ENCODE results near the gene PDILT.

The PDILT gene

DNA sequence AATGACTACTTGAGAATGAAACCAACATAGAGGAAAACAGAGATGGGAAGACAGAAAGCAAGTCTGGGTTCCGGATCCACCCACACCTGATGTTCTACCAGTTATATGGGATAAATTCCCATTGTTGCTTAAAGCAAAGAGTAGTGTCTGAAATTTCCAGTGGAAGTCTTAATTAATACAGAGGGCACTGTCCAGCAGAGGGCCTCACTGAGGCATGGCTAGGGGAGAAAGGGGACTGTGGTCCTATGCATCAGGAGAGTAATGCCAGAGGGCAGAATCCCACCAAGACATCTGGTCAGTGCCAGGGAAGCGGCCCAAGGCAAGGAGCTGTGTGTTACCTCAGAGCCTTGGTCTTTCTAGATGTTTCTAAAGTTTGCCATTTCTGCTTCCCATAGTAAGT is 44.5 kb downstream of the PDILT start:
- TF ChIP-seq, protein P1, sequence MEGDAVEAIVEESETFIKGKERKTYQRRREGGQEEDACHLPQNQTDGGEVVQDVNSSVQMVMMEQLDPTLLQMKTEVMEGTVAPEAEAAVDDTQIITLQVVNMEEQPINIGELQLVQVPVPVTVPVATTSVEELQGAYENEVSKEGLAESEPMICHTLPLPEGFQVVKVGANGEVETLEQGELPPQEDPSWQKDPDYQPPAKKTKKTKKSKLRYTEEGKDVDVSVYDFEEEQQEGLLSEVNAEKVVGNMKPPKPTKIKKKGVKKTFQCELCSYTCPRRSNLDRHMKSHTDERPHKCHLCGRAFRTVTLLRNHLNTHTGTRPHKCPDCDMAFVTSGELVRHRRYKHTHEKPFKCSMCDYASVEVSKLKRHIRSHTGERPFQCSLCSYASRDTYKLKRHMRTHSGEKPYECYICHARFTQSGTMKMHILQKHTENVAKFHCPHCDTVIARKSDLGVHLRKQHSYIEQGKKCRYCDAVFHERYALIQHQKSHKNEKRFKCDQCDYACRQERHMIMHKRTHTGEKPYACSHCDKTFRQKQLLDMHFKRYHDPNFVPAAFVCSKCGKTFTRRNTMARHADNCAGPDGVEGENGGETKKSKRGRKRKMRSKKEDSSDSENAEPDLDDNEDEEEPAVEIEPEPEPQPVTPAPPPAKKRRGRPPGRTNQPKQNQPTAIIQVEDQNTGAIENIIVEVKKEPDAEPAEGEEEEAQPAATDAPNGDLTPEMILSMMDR (conservative IDR thresholded peaks at IDR 0.05): no peak; the same call in 1 of the 2 replicates
- H3K27ac ChIP-seq: no peak overlapping the region

DNA sequence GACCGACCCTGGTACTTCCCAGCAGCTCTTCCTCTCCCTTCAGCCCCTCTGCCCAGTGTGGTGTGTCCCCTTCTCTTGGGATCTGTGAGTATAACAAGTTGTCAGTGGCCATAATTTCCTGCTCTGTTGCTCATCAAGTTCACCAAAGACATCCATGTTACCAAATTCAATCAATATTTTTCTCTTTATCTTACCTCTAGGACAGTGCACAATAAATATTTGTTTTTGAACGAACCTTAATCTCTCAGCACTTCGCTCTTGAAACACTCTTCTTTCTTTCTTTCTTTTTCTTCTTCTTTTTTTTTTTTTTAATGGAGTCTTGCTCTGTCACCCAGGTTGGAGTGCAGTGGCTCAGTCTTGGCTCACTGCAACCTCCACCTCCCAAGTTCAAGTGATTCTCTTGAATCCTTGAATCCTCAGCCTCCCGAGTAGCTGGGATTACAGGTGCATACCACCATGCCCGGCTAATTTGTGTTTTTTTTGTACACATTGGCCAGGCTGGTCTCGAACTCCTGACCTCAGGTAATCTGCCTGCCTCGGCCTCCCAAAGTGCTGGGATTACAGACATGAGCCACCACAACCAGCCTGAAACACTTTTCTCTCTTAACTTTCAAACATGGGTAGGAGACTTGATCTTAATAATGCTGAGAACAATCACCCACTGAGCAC is 49.3 kb downstream of the PDILT start:
- TF ChIP-seq, protein P1 (conservative IDR thresholded peaks at IDR 0.05): no peak
- H3K27ac ChIP-seq: no peak overlapping the region

DNA sequence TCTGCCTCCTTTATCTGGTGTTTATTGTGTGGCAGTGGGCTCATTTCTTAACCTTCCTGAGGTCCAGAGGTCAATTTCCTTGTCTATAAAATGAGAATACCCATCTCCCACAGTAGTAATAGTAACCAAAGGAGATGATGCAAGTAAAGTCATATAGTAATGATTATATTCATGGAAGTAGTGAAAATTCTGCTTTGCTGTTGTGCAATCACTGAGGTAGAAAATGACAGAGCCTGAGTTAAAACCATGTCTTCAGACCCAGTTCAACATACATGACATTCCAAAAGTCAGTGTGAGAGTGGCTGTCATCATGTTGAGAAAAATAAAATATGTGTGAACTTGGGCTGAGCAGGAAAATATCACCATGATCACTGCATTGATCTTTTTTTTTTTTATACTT is 51.2 kb downstream of the PDILT start:
- H3K27ac ChIP-seq: no peak overlapping the region
- TF ChIP-seq, protein P1 (conservative IDR thresholded peaks at IDR 0.05): no peak

DNA sequence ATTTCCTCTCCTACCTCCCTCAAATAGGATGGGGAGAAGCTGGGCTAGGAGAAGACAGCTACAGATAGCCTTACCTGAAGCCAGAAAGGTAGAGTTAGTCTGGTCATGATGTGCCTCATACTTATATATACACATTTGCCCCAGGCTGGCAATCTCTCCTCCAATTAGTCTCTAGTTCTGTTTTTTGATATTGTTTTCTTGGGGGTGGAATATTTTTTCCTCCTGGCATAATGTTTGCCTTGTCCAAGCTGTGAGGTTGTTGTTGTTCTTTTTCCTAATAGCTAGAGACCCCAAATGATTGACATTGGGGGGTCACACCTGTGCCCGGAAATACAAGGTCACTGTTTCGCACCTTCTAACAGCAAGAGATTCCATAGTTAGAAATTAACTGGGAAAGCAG is 51.9 kb downstream of the PDILT start, which contains the start of gene UMOD:
UMOD (minus strand) TSS at position 101 of the 400 bp plus-strand sequence. CDS start 1,978 bp downstream, outside the sequence.
- H3K27ac ChIP-seq: no peak within 1 kb of the TSS
- TF ChIP-seq, protein P1 (conservative IDR thresholded peaks at IDR 0.05): no peak

DNA sequence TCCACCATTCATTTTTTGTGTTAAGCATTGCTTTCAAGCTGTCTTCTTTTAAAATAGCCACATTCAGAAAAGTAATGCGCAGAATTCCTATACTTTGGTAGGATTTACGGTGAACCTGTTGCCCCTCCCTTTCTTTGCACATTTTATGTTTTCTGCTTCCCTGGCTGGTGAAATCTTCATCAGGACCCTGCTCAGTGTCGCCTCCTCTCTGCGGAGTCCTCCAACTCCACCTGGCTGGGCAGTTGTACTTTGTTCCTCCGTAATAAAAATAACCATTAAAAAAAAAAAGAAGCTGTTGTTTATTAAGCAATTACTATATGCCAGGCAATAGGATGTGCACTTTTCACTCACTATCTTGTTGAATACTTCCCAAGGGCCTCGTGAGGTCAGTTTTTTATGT is 54.9 kb downstream of the PDILT start:
- TF ChIP-seq, protein P1 (conservative IDR thresholded peaks at IDR 0.05): no peak
- H3K27ac ChIP-seq: no peak overlapping the region

DNA sequence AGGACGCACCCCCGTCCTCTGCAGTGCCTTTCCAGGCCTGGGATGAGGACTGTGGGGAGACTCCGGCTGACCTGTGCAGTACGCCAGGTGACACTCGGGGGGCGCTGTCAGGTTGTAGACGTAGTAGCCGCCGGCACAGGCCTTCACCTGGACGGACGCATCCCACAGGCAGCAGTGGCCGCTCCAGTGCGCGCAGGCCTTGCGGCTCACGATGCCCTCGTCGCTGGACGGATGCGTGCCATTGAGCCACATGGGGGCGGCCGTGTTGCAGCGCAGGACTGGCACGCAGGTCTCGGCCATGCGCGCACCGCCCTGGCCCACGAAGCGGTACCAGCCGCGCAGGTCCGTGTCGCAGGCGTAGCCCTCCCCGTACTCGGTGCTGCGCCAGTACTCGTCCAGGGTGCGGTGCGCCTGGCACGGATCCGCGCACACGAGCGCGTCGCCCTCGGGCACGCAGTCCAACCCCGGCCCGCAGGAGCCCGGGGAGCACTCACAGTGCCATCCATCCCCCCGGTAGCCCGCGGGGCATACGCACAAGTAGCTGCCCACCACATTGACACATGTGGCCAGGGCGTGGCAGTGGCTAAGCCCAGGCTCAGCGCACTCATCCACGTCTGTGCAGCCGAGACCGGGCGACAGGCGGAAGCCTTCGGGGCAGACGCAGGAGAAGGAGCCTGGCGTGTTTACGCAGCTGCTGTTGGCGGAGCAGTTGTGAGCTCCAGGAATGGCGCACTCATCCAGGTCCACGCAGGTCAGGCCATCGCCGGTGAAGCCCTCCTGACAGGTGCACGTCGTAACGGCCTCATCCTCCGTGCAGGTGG is 56.0 kb downstream of the PDILT start:
- TF ChIP-seq, protein P1 (conservative IDR thresholded peaks at IDR 0.05): peak; percentile 73
- H3K27ac ChIP-seq: no peak overlapping the region

GRCh38 chr16:20347666-20348364 is 56.7 kb downstream of the PDILT start:
- H3K27ac ChIP-seq: no peak overlapping the region

More at GRCh38 chr16:20347666-20348364, 56.7 kb downstream of the PDILT start:
- TF ChIP-seq, protein P1 (conservative IDR thresholded peaks at IDR 0.05): no peak
